ENCODE measurements around the gene BNIP5. TPM values are rescaled to one million over a fixed set of nuclear protein-coding genes. Genes with fewer than 3 reads are reported as not detected.

The BNIP5 gene
- total and polyA plus RNA-seq, 2 of the 13 experiments (the other 11 are each of a cell fraction or from before 2014, with no cell fraction given), result not detected

- TF ChIP-seq, protein P1, sequence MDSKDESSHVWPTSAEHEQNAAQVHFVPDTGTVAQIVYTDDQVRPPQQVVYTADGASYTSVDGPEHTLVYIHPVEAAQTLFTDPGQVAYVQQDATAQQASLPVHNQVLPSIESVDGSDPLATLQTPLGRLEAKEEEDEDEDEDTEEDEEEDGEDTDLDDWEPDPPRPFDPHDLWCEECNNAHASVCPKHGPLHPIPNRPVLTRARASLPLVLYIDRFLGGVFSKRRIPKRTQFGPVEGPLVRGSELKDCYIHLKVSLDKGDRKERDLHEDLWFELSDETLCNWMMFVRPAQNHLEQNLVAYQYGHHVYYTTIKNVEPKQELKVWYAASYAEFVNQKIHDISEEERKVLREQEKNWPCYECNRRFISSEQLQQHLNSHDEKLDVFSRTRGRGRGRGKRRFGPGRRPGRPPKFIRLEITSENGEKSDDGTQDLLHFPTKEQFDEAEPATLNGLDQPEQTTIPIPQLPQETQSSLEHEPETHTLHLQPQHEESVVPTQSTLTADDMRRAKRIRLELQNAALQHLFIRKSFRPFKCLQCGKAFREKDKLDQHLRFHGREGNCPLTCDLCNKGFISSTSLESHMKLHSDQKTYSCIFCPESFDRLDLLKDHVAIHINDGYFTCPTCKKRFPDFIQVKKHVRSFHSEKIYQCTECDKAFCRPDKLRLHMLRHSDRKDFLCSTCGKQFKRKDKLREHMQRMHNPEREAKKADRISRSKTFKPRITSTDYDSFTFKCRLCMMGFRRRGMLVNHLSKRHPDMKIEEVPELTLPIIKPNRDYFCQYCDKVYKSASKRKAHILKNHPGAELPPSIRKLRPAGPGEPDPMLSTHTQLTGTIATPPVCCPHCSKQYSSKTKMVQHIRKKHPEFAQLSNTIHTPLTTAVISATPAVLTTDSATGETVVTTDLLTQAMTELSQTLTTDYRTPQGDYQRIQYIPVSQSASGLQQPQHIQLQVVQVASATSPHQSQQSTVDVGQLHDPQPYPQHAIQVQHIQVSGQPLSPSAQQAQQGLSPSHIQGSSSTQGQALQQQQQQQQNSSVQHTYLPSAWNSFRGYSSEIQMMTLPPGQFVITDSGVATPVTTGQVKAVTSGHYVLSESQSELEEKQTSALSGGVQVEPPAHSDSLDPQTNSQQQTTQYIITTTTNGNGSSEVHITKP (CRISPR knock-in tag; IDR thresholded peaks at IDR 0.05; ENCODE audit: low read depth), result 0 out of 2 replicates have a peak, but pooled peaks have one; percentile 44
- TF ChIP-seq ZNF615 (CRISPR knock-in tag; IDR thresholded peaks at IDR 0.05; ENCODE audit: borderline replicate concordance) (no peak), ZNF879 (CRISPR knock-in tag; IDR thresholded peaks at IDR 0.05) (no peak)
Measured at GRCh38 chr6:36358226-36358915, 21.7 kb upstream of the BNIP5 start (continued).

DNA sequence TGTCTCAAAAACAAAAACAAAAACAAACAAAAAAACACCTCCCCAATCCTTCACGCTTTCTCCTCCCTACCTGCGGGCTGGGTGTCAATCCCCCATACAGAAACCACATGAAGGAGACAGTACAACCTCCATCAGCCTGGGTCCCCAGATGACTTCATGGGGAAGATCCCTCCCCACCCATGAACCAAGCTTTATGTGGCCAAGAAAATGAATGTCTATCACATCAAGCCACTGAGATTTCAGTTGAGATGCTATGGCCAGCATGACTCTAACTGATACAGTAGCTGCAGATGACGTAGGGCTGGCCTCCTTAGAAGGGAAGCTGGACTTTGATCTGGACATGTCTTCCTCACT is 21.2 kb upstream of the BNIP5 start:
- no peaks in the 10 kb centered on the region for H3K36me3 ChIP-seq (replicated peaks in 1 of 2; ENCODE audit: control insufficient read depth in 1 of 2, insufficient read depth in 2 of 2, low read length in 2 of 2)
- in situ Hi-C loops (cut with HindIII; ENCODE audit: extremely low pct_ligation_motif_present, low pct_unique_long_range_greater_than_20kb), result no loop called here
- FAIRE-seq, result no peak
- H3K79me2 ChIP-seq (ENCODE audit: insufficient read depth, low read length), result no peaks in the 10 kb centered on the region
- H3K27ac ChIP-seq (ENCODE audit: extremely low read length, insufficient read depth, low read length), result no peak overlapping the region
- H2AFZ ChIP-seq (ENCODE audit: low read length), result no peak overlapping the region
- ChIA-PET CTCF (ENCODE audit: low intra/inter-chr PET ratio, low total read pairs) (interaction anchor here (4.7 kb wide), 1 partner anchor 56 kb away, joined by 100 read pairs; no protein-coding TSS in a partner anchor), POLR2A (interaction anchor here (1.8 kb wide), 1 partner anchor 17 kb away, joined by 5 read pairs; no protein-coding TSS in a partner anchor)
- ATAC-seq, result no peak
- peaks cover 14% of the 10 kb centered on the region for H3K4me1 ChIP-seq (ENCODE audit: insufficient read depth, low read length)
- TF ChIP-seq ZNF615 (CRISPR knock-in tag; IDR thresholded peaks at IDR 0.05; ENCODE audit: borderline replicate concordance) (0 out of 2 replicates have a peak, but pooled peaks have one; percentile 64), CREB1 (IDR thresholded peaks at IDR 0.05) (peak; percentile 49; the same call in 1 of the 2 replicates), CREB1 (CRISPR knock-in tag; IDR thresholded peaks at IDR 0.05) (no peak), ZNF496 (CRISPR knock-in tag; IDR thresholded peaks at IDR 0.05; ENCODE audit: insufficient replicate concordance) (no peak)
- no peak overlapping the region for H3K4me3 ChIP-seq (replicated peaks in 1 of 3; ENCODE audit: insufficient read depth in 1 of 3, low read depth in 2 of 3, low read length in 3 of 3)
- no peaks in the 10 kb centered on the region for H4K20me1 ChIP-seq (ENCODE audit: insufficient read depth, low read length)
- H3K9me3 ChIP-seq (ENCODE audit: low read length), result no peaks in the 10 kb centered on the region
- 71% methylated on average over 3 of the region's 3 CpGs for WGBS (ENCODE audit: low lambda C conversion rate)
- no peak for DNase-seq (ENCODE audit: low spot score)
- no TSS peak for BruUV-seq (replicated peaks)
- intact Hi-C loops (cut with micrococcal nuclease; ENCODE audit: unreplicated experiment), result no loop called here
- no peak overlapping the region for H3K9ac ChIP-seq (ENCODE audit: insufficient read depth, low read depth, low read length)
- H3K4me2 ChIP-seq (ENCODE audit: low read depth, low read length), result no peak overlapping the region
- H3K27me3 ChIP-seq (ENCODE audit: control insufficient read depth in 1 of 2, insufficient read depth in 2 of 2, low read length in 2 of 2), result no peaks in the 10 kb centered on the region

Data from HepG2 (cell line).